DOHH2 (cell line): ENCODE data around the gene HNRNPU.

Source experiments
- H3F3A ChIP-seq: fragments of 200-600 bp; sonication (generic), shearing (Covaris generic); 2 replicates; pipeline ENCODE4 v1.6.0; 2016; ENCODE audit warnings: antibody characterized with exemption, mild to moderate bottlenecking; ENCODE audit not compliant: control insufficient read depth, insufficient read depth
- H3K27ac ChIP-seq: fragments of 200-600 bp; sonication (generic); 2 replicates; pipeline ENCODE4 v1.5.1; 2014; ENCODE audit warnings: low read depth, mild to moderate bottlenecking, low read length, moderate library complexity
- H3K27me3 ChIP-seq: fragments of 200-600 bp; sonication (generic); 2 replicates; pipeline ENCODE4 v1.6.1; 2014; ENCODE audit warnings: mild to moderate bottlenecking, low read length, mixed read lengths; ENCODE audit not compliant: control insufficient read depth
- H3K36me3 ChIP-seq: fragments of 200-600 bp; sonication (generic); 2 replicates; pipeline ENCODE4 v1.6.1; 2014; ENCODE audit warnings: mild to moderate bottlenecking, low read length, moderate library complexity, mixed read lengths; ENCODE audit not compliant: control insufficient read depth
- H3K4me1 ChIP-seq: fragments of 200-600 bp; sonication (generic); 2 replicates; pipeline ENCODE4 v1.6.1; 2014; ENCODE audit warnings: mild to moderate bottlenecking, low read length, mixed read lengths; ENCODE audit not compliant: control insufficient read depth
- H3K4me2 ChIP-seq: fragments of 200-600 bp; sonication (generic); 2 replicates; pipeline ENCODE4 v1.6.0; 2014; ENCODE audit warnings: mild to moderate bottlenecking, low read length, moderate library complexity
- H3K4me3 ChIP-seq: fragments of 200-600 bp; sonication (generic); 2 replicates; pipeline ENCODE4 v1.5.1; 2014; ENCODE audit warnings: mild to moderate bottlenecking, low read length, mixed read lengths
- H3K79me2 ChIP-seq: fragments of 200-600 bp; sonication (generic); 2 replicates; pipeline ENCODE4 v1.6.1; 2014; ENCODE audit warnings: mild to moderate bottlenecking, low read length, mixed read lengths; ENCODE audit not compliant: control insufficient read depth
- H3K9me2 ChIP-seq: fragments of 200-600 bp; sonication (generic); replicated peaks from 2 replicates; pipeline ENCODE4 v1.6.1; 2014; ENCODE audit warnings: mild to moderate bottlenecking, low read length, mixed read lengths; ENCODE audit not compliant: control insufficient read depth
- H3K9me3 ChIP-seq: fragments of 200-600 bp; sonication (generic); 2 replicates; pipeline ENCODE4 v1.6.1; 2014; ENCODE audit warnings: antibody characterized with exemption, low read length, mixed read lengths; ENCODE audit not compliant: control insufficient read depth, insufficient read depth
- H4K20me1 ChIP-seq: fragments of 200-600 bp; sonication (generic); 2 replicates; pipeline ENCODE4 v1.6.0; 2014; ENCODE audit warnings: low read depth, mild to moderate bottlenecking, antibody characterized with exemption, low read length, moderate library complexity; ENCODE audit not compliant: control insufficient read depth, insufficient read depth
- CTCF ChIP-seq: fragments of 200-600 bp; sonication (generic); IDR thresholded peaks from one replicate; pipeline ENCODE4 v1.5.1; 2014; ENCODE audit warnings: antibody characterized with exemption, mild to moderate bottlenecking, low read depth, low read length; ENCODE audit not compliant: poor library complexity, severe bottlenecking
- EZH2phosphoT487 ChIP-seq: fragments of 200-600 bp; sonication (generic); IDR thresholded peaks from 2 replicates; pipeline ENCODE4 v1.6.1; 2017; ENCODE audit warnings: borderline replicate concordance, mild to moderate bottlenecking, antibody characterized with exemption, low read length, moderate library complexity, mixed read lengths

The HNRNPU gene

GRCh38 chr1:244820131-244820530 lies 44.2 kb downstream of the HNRNPU start:
- Histone ChIP-seq H3K36me3 (no peaks in the 10 kb centered on the region), H3K4me1 (peaks cover 10% of the 10 kb centered on the region), H3K27ac (no peak overlapping the region), H3K79me2 (no peaks in the 10 kb centered on the region), H3F3A (no peaks in the 10 kb centered on the region), H4K20me1 (no peaks in the 10 kb centered on the region), H3K4me3 (no peak overlapping the region), H3K9me2 (no peaks in the 10 kb centered on the region), H3K4me2 (no peak overlapping the region), H3K27me3 (peaks cover 11% of the 10 kb centered on the region), H3K9me3 (no peaks in the 10 kb centered on the region)
- TF ChIP-seq EZH2phosphoT487, result no peak
- TF ChIP-seq CTCF, result no peak

GRCh38 chr1:244817415-244817894 lies 46.9 kb downstream of the HNRNPU start:
- no peaks in the 10 kb centered on the region for H3F3A ChIP-seq
- no peaks in the 10 kb centered on the region for H3K9me3 ChIP-seq
- no peak overlapping the region for H3K27ac ChIP-seq
- H3K4me3 ChIP-seq, result no peak overlapping the region
- TF ChIP-seq EZH2phosphoT487 (no peak), CTCF (no peak)
- H3K9me2 ChIP-seq, result no peaks in the 10 kb centered on the region
- H3K27me3 ChIP-seq, result peaks cover 24% of the 10 kb centered on the region
- H3K36me3 ChIP-seq, result no peaks in the 10 kb centered on the region
- H3K4me1 ChIP-seq, result peaks cover 15% of the 10 kb centered on the region
- no peaks in the 10 kb centered on the region for H4K20me1 ChIP-seq
- no peak overlapping the region for H3K4me2 ChIP-seq
- H3K79me2 ChIP-seq, result no peaks in the 10 kb centered on the region

- TF ChIP-seq EZH2phosphoT487, result no peak
- TF ChIP-seq CTCF, result no peak
- peak overlapping the region; percentile 51 for H3K4me2 ChIP-seq
- H3K27me3 ChIP-seq, result peaks cover 24% of the 10 kb centered on the region
- H3K4me1 ChIP-seq, result peaks cover 15% of the 10 kb centered on the region
- H3F3A ChIP-seq, result no peaks in the 10 kb centered on the region
- H3K9me2 ChIP-seq, result no peaks in the 10 kb centered on the region
- H4K20me1 ChIP-seq, result no peaks in the 10 kb centered on the region
- no peaks in the 10 kb centered on the region for H3K9me3 ChIP-seq
- H3K4me3 ChIP-seq, result peak overlapping the region; percentile 65
- no peak overlapping the region for H3K27ac ChIP-seq
- H3K79me2 ChIP-seq, result no peaks in the 10 kb centered on the region
- H3K36me3 ChIP-seq, result no peaks in the 10 kb centered on the region
Observed at GRCh38 chr1:244815600-244816099, 48.7 kb downstream of the HNRNPU start.

- no peaks in the 10 kb centered on the region for H3K79me2 ChIP-seq
- peaks cover 24% of the 10 kb centered on the region for H3K27me3 ChIP-seq
- H3K9me2 ChIP-seq, result no peaks in the 10 kb centered on the region
- H3K4me3 ChIP-seq, result no peak overlapping the region
- no peaks in the 10 kb centered on the region for H4K20me1 ChIP-seq
- no peaks in the 10 kb centered on the region for H3F3A ChIP-seq
- TF ChIP-seq EZH2phosphoT487, result no peak
- TF ChIP-seq CTCF, result no peak
- no peaks in the 10 kb centered on the region for H3K36me3 ChIP-seq
- no peaks in the 10 kb centered on the region for H3K9me3 ChIP-seq
- peaks cover 15% of the 10 kb centered on the region for H3K4me1 ChIP-seq
- no peak overlapping the region for H3K27ac ChIP-seq
- H3K4me2 ChIP-seq, result no peak overlapping the region
Observed at GRCh38 chr1:244813327-244813726, 51.0 kb downstream of the HNRNPU start.
